Activated CD4-positive, CD25-positive, alpha-beta regulatory T cell treated with anti-CD3 and anti-CD28 coated beads, Interleukin-2, amount 50 U/mL, for 24 hours (primary cell): ENCODE measurements around the gene CDK11B.

Experiments
- ATAC-seq, 2 donors: fragments of 150-1000 bp; cut with Tn5 transposase; one replicate each; pipeline ENCODE4 v1.10.0; 2021; ENCODE audit warnings: mild to moderate bottlenecking in 1 of 2, moderate library complexity in 1 of 2

CDK11B gene

DNA sequence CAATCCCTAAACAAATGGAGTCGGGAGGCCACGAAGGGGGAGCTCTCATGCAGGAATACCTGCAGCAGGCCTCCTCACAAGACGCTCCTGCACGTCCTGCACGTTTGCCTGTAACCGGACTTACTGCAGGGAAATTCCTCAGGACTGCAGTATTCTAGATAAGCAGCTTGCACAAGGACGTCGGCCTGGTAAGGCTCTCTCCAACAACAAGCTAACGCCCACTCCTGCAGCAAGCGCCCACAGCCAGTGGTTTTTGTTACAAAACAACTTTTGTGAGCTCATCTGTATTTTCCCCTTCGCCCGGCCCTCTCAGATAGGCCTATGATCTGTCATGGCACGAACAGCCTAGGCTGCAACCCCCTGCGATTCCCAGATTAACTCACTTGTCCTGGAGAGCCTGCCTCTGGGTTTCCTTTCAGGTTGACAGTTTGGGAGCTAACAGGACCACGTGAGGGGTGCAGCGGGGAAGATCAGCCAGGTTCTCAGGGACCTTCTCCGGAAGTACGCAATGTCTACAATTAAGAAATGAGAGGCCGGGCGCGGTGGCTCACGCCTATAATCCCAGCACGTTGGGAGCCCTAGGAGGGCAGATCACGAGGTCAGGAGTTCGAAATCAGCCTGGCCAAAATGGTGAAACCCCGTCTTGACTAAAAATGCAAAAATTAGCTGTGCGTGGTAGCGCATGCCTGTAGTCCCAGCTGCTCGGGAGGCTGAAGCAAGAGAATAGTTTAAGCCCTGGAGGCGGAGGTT lies 44.4 kb downstream of the CDK11B start:
- peak in 1 of 2 donors; percentile 1 for ATAC-seq

DNA sequence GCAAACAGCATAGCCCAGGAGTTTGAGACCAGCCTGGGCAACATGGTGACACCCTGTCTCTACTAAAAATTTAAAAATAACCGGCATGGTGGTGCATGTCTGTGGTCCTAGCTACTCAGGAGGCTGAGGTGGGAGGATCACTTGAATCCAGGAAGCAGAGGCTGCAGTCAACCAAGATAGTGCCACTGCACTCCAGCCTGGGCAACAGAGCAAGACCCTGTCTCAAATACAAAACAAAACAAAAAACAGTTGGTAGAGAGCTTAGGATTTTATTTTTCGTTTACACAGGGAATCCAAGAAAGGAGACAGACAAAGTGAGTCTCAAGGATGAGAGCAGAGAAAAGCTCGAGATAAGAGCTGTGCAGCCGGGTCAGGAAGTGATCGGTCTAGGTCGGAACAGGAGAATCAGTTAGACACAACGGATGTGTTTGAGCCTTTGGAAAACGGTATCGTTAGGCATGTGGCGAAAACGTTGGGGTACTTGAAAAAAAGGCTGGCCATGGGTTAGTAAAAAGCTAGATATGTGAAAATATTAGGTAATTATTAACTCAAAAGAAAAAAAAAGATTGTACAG lies 45.2 kb downstream of the CDK11B start:
- no peak for ATAC-seq

DNA sequence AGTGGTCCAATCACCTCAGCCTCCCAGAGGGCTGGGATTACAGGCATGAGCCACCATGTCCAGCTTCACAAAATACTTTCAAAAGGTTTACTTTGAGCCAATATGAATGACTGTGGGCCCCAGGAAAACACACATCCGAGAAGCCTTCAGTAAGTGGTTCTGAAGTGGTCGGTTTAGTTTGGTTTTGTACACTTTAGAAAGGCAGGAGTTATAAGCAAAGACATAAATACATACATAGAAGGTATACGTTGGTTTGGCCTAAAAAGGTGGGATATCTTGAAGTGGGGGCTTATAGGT lies 46.8 kb downstream of the CDK11B start:
- no peak for ATAC-seq

DNA sequence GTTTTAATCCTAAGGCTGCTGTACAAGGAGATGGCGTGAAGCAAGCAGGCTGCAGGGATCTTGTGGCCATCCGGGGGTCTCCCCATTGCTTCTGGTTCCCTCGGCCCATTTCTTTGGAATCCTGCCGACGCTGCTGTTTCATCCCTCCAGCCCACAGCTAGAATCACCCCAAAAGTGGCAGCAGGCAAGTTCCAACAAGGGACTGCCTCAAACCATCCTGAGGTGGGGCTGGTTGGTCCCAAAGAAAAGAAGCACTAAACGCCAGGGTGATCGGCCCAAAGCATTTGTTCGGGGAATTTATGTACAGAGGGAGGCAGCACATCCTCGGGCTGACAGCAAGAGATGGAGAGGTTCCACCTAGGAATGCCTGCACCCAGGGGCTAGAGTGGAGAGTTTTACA lies 48.0 kb downstream of the CDK11B start:
- ATAC-seq, result no peak

DNA sequence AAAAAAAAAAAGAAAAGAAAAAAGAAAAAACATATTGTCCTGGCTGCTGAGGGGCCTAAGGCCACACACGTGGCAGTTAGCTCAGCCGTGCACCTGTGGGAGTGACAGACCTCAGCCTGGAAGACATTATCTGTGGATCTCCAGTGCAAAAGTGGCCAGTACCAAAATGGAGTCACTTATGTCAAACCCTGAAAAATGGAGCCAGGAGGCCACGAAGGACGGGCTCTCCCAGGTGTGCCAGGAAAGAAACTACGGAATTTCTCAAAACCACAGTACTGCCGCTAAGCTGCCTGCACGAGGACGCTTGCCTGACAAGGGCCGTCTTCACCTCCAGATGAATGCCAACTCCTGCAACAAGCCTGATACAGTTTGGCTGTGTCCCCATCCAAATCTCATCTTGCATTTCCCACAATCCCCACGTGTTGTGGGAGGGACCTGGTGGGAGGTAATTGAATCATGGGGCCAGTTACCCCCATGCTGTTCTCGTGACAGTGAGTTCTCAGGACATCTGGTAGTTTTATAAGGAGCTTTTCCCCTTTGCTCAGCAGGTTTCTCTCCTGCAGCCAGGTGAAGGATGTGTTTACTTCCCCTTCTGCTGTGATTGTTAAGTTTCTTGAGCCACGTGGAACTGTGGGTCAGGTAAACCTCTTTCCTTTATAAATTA lies 48.9 kb downstream of the CDK11B start:
- no peak for ATAC-seq

DNA sequence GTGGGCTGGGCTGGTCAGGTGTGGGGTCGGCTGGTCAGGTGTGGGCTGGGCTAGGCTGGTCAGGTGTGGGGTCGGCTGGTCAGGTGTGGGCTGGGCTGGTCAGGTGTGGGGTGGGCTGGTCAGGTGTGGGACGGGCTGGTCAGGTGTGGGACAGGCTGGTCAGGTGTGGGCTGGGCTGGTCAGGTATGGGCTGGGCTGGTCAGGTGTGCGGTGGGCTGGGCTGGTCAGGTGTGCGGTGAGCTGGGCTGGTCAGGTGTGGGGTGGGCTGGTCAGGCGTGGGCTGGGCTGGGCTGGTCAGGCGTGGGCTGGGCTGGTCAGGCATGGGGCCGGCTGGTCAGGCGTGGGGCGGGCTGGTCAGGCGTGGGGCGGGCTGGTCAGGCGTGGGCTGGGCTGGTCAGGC lies 52.6 kb downstream of the CDK11B start:
- no peak for ATAC-seq

DNA sequence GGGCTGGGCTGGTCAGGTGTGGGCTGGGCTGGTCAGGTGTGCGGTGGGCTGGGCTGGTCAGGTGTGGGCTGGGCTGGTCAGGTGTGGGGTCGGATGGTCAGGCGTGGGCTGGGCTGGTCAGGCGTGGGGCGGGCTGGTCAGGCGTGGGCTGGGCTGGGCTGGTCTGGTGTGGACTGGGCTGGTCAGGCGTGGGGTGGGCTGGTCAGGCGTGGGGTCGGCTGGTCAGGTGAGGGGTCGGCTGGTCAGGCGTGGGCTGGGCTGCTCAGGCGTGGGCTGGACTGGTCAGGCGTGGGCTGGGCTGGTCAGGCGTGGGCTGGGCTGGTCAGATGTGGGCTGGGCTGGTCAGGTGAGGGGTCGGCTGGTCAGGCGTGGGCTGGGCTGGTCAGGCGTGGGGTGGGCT lies 53.1 kb downstream of the CDK11B start:
- ATAC-seq, result no peak

DNA sequence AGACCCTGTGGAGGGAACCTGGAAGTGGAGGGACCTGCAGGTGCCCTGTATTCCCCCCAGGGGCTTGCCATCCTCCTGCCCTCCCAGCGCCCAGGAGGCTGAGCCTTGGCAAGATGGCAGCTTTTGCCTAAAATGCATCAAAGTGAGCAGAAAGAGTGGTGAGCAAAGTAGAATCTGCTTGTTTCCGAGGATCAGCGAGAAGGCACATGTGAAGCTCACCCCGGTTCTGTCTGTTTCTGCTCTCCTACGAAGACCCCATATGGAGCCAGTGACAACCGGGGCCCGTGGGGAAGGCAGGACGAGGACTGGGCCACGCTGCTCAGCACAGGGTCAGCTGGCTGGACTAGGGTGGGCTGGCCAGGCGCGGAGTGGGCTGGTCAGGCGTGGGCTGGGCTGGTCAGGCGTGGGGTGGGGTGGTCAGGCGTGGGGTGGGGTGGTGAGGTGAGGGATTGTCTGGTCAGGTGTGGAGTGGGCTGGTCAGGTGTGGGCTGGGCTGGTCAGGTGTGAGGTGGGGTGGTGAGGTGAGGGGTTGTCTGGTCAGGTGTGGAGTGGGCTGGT lies 53.7 kb downstream of the CDK11B start:
- no peak for ATAC-seq

DNA sequence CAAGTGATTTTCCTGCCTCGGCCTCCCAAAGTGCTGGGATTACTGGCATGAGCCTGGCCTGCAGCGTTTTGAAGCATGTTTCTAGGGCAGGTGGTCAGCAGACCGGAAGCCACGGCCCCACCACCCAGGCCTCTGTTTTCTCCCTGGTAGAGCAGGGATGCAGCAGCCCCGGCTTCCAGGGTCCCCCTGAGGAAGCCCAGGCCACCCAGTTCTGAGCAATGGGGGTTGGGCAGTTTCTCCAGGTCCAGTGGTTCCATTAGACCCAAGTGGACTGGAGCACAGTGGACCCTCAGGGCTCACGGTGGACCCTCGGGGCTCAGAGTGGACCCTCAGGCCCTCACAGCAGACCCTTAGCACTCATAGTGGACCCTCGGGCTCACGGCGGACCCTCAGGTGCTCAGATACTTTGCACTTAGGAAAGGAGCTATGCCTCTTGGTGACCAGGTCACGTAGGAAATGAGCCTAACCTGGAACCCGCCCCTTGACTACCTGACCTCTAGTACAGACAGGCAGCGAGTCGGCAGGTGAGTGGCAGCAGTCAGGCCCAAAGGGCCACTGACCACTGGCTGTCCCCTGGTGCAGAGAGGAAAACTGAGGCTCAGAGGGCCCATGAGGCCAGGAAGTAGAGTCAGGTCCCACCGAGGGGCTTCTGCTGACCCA lies 54.3 kb downstream of the CDK11B start:
- no peak for ATAC-seq

DNA sequence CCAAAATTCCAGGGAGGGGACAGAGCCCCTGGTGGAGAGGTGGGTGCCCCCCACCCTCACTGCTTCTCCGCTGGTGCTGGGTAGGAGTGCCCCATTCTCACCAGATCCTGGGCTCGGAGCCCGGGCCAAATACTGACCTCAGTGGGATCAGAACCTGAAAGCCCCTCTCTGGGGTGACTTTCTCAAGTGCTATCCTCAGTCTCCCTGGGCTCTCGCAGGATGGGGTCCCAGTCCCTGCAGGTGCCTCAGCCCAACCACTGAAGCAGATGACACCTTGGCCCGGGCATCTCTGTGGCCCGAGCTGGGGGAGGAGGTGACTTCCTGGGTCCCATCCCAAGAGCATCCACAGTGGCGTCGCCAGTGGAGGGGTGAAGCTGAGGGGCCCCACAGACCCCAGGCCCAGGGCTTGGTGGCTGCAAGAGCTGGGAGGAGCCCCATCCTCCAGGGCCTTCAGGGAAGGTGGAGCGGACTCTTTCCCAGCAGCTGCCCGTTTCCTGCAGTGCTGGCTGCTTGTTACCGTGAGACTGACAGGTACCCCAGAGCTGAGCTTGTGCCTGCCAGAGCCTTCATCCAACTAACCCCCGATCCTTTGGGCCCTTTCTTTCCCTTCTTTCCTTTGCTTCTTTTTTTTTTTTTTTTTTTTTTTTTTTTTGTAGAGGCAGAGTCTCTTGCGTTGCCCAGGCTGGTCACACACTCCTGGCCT lies 55.0 kb downstream of the CDK11B start:
- no peak for ATAC-seq

DNA sequence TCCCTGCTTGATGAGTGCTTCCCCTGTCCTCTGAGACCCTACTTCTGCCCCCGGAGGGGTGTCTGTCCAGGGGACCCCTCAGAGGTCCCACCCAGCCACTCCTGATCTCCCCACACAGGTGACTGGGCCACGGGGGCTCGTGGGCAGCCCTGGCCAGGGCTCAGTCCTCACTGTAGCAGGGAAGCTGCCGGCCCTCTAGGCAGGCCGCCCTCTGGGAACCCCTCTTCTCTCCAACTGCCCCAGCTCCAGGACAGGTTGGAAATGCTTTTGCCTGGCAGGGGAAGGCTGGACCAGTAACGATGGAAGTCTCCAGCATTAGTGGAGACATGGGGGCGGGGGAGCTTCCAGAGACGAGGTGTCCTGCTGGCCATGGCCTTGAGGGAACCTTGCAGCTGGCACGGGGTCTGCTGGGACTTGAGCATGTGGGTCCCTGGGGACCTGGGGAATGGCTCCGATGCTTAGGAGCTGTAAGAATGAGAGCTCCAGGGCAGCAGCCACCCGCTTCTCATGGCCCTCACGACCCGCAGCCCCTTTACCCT lies 55.8 kb downstream of the CDK11B start:
- ATAC-seq, result no peak

DNA sequence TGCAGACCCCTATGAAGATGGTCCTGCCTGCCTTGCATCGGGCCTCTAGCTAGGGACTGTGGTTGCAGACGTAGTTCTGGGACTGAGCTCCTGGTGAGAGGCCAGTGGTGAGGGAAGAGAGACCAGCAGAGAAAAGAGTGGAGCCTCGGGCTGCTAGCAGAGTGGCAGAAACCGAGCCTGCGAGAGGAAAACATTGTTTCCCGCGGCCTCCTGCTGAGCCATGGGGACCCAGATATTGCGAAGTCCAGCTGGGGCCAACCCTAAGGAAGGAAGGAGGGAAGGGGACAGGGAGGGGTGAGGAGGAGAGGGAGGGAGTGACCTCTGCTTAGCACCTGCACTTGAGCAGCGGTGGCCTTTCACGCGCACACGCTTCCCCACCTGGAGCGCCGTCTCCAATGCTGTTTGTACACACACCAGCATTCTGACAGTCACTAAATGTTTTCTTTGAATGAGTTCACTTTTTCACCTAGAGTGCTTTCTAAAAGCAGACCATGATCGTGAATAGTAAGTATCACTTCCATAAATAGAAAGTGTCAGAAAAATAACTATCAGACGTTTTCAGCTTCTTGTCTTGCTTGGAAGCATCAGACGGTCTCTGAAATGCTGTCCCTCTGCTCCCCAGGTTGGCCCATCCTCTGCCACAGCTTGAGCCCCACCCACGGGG lies 56.4 kb downstream of the CDK11B start:
- no peak for ATAC-seq

DNA sequence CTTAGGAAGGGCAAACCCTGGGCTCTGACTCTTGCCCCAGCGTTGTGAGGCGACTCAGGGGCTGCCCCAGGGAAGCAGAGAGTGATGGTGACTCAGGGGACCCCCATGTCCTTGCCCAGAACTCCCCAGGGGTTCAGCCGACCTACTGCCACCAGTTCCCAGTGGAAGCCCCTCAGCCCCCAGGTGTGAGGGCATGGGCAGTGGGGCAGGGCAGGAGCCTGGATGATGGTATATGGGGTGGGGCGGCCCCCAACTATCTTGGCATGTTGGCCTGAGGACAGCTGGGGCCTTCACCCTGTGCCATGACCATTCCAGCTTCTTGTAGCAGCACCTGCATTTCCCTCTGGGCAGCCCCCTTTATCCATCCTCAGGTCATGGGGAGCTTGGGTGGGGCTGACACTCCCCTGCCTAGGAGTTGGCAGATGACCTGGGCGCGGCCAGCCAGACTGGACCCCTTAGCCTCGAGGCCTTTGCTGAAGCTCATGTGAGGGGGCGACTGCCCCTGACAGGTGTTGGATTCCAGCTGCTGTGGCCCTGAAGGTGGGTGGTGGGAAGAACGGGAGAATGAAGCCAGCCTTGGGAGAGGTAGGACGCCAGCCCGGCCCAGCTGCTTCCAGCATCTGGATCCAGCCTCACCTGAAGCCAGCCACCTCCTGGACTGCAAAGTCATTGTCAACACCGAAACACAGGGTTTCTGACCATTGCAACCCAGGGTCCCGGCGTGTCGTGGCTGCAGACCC lies 57.1 kb downstream of the CDK11B start:
- no peak for ATAC-seq

DNA sequence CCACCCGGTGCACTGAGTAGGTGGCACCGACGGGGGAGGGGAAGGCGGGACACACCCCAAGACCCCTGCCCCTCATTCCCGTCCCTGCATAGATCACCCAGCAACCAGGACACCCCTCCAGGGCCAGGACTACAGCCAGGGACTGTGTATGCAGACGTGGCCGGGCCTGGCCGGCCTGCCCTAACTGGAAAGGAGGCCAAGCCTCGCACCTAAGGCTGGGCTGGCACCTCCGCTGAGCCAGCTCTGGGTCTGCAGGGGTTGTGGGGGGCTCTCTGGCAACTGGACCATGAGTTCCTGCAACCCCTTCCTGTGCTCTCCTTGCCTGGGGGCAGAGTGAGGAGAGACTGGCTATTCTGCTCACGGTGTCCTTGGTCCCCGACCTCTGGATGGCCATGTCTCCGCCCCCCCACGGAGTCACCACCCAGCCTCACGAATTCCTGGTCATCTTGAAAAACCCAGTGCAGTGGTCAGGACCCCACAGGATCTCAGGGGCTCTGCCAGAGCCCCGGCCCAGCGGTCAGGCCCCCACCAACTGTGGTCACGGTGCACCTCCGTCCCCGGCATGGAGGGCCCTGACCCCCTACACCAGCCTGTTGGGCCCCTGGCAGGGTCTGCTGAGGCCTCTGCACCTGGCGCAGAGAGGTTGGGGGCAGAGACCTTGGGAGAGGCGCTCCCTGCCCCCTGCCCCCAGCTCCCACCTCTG lies 57.8 kb downstream of the CDK11B start:
- ATAC-seq, result no peak

DNA sequence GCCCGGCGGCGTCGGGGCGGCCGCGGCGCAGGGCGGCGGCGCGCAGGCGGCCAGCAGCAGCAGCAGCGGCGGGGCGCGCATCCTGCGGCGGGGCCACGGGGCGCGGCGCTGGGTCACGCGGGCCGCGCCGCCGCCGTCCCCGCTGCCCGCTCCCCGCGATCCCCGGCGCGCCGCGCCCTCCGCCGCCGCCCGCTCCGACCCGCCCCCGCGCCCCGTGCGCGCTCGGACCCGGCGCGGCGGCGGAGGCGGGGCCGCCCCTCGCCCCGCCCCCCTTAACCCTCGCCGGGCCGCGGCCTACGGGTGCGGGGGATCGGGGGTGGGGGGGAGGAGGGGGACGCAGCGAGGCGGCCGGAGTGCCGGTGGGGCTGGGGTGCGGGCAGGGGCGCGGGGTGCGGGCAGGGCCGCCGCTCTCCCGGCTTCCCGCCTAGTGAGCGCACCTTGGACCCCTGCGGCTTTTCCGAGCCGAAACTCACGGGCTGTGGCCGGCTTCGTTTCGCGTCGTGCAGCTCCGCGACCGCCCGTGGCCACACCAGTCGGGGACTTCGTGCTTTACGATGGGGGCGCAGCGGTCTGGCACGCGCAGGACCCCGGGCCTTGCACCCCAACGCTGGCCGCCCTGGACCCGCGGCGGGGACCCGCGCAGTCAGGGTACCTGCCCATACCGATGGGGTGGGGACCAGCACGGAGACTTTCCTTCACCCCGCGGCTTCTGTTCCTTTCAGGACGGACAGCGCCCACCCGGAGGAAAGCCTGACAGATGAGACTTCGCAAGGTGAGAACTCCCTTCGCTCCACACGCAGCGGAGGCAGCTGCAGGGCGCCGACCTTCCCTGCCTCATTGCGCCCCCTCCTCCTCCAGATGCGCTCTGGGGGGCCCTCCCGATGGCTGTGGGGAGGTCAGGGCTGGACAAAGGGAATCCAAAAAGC lies 58.6 kb downstream of the CDK11B start, which contains the start of gene FNDC10:
Gene FNDC10 (minus strand): TSS at position 201 of the 926 bp plus-strand sequence. CDS start 120 bp downstream, at position 81.
- peak; percentile 10 to 24 for ATAC-seq

DNA sequence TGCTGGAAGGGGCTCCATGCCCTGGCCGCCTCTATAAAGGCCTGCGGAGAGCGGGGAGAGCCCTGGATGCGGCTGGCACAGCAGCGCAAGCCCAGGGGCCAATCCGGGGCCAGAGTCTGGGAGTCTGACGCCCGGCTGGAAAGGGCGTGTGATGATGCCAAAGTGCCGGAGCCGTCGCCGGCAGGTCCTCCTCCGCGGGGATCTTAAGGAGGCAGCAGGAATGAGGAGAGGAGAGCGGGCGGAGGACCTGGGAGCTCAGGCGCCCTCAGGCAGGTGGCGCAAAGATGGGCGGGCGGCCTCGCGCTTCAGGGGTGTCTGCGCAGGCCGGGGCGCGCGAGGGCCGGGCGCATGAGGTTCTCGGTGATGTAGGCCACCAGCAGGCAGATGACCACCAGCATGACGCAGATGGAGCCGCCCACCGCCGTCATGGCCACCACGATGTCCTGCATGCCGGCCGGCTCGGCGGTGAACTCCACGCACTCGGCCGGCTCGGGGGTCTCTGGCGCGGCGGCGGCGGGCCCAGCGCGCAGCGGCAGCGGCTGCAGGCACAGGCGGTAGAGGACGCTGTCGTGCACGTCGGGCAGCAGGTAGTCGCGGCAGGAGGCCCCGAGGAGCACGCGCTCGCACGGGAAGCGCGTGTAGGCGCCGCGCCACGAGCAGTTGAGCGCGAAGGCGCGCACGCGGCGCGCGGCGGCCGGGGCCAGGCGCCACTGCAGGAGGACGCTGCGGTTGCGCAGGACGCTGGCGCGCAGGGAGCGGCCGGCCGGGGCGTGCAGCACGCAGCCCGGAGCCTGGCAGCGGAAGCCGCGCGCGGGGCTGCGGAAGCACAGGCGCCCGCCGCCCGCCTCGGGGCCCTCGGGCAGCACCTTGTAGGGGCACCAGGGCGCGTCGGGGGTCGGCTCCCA lies 59.5 kb downstream of the CDK11B start:
- ATAC-seq, result peak; percentile 46 to 72

DNA sequence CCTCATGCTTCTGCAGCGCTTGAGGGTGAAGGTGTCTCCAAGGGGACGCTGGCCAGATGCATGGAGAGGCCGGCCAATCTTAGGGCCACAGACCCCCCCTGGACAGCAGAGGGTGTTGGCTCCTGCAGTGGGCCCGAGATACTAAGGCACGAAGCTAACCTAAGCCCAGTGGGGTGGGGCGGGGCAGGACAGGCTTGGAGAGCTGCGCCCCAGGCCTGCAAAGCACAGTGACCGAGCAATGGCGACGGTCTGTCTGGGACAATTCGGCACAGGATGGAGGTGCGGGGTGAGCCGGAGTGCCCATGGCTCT lies 60.1 kb downstream of the CDK11B start:
- ATAC-seq, result no peak

DNA sequence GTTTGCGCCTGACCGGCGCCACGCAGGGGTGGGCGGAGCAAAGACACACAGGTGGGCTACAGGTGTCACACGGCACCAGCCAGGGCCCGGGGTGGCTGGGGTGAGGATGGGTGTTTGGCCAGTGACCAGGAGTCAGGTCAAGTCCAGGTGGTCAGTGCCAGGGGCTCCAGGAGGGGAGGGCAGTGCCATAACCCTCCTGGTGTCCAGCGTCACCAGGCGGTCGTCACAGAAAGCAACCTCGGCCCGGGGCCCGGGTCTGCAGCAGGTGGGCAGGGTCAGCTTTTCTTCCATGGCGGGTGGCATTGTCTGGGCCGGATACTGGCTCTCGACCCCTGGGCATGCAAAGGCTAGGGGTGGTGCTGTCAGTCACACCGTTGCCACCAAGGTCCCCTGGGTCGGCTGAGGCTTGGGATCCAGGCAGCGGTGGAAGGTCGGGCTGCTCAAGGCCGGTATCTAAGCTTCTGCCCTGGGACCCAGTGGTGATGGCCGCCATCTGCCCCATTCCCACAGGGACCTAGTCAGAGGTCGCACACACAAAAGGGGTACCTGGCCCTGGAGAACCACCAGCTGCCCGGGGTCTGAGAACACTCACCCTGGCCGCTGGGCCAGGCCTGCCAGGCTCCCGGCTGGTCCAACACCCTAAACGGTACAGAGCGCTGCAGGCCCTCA lies 60.6 kb downstream of the CDK11B start:
- ATAC-seq, result no peak
